Hepatocyte (in vitro differentiated cells): ENCODE measurements around the gene PARVG. TPM values are rescaled to one million over a fixed set of nuclear protein-coding genes. Genes with fewer than 3 reads are reported as not detected.

Source experiments
- DNase-seq: peaks from one replicate; pipeline ENCODE4 v3.0.0-alpha.2; 2016; ENCODE audit warnings: low spot score
- H2AFZ ChIP-seq: fragments of 200-600 bp; sonication (generic); 2 replicates; pipeline ENCODE4 v1.6.0; 2016; ENCODE audit warnings: antibody characterized with exemption, mild to moderate bottlenecking
- H3K27ac ChIP-seq: fragments of 200-600 bp; sonication (generic); 2 replicates; pipeline ENCODE4 v1.5.1; 2016; ENCODE audit warnings: mild to moderate bottlenecking
- H3K27me3 ChIP-seq: fragments of 200-600 bp; sonication (generic); 2 replicates; pipeline ENCODE4 v1.6.1; 2016
- H3K36me3 ChIP-seq: fragments of 200-600 bp; sonication (generic); replicated peaks from 2 replicates; pipeline ENCODE4 v1.5.1; 2016; ENCODE audit warnings: low read depth; ENCODE audit not compliant: insufficient read depth
- H3K4me1 ChIP-seq: fragments of 200-600 bp; sonication (generic); 2 replicates; pipeline ENCODE4 v1.5.1; 2016; ENCODE audit warnings: mild to moderate bottlenecking, moderate library complexity; ENCODE audit not compliant: insufficient read depth
- H3K4me2 ChIP-seq: fragments of 200-600 bp; sonication (generic); 2 replicates; pipeline ENCODE4 v1.6.0; 2016
- H3K4me3 ChIP-seq: fragments of 200-600 bp; sonication (generic); 2 replicates; pipeline ENCODE4 v1.5.1; 2016; ENCODE audit warnings: mild to moderate bottlenecking
- H3K79me2 ChIP-seq: fragments of 200-600 bp; sonication (generic); 2 replicates; pipeline ENCODE4 v1.6.0; 2017; ENCODE audit warnings: mild to moderate bottlenecking
- H3K9me2 ChIP-seq: fragments of 200-600 bp; sonication (generic); replicated peaks from 2 replicates; pipeline ENCODE4 v1.6.0; 2017; ENCODE audit warnings: mild to moderate bottlenecking; ENCODE audit not compliant: insufficient read depth
- H3K9me3 ChIP-seq: fragments of 200-600 bp; sonication (generic); 2 replicates; pipeline ENCODE4 v1.5.1; 2016; ENCODE audit warnings: low read depth, mild to moderate bottlenecking
- H4K20me1 ChIP-seq: fragments of 200-600 bp; sonication (generic); 2 replicates; pipeline ENCODE4 v1.6.0; 2016; ENCODE audit warnings: mild to moderate bottlenecking; ENCODE audit not compliant: insufficient read depth, poor library complexity, severe bottlenecking
- CTCF ChIP-seq: fragments of 200-600 bp; sonication (generic); IDR thresholded peaks from 2 replicates; pipeline ENCODE4 v1.5.1; 2016; ENCODE audit warnings: antibody characterized with exemption, mild to moderate bottlenecking; ENCODE audit not compliant: poor library complexity
- EZH2 ChIP-seq: fragments of 200-600 bp; sonication (generic); IDR thresholded peaks from 2 replicates; pipeline ENCODE4 v1.6.1; 2016; ENCODE audit warnings: antibody characterized with exemption, mild to moderate bottlenecking, borderline replicate concordance
- EZH2phosphoT487 ChIP-seq: fragments of 200-600 bp; sonication (generic); IDR thresholded peaks from one replicate; pipeline ENCODE4 v1.6.1; 2018; ENCODE audit warnings: antibody characterized with exemption, mild to moderate bottlenecking, low read depth, moderate library complexity; ENCODE audit not compliant: unreplicated experiment, severe bottlenecking
- WGBS: methylation state at CpG from one replicate; pipeline ENCODE4 v1.1.6; 2016; ENCODE audit warnings: low lambda C conversion rate; ENCODE audit errors: missing lambda C conversion rate; 5-methylcytosine and 5-hydroxymethylcytosine counted together
- polyA plus RNA-seq: library from polyadenylated mRNA; unstranded; fragments of >200 nt; fragmentation: Nextera tagmentation; extraction: Ambion mirVana; gene quantifications from 2 replicates; pipeline ENCODE4 v1.2.1, GENCODE V29; 2016
- total RNA-seq: library from RNA; depleted of rRNA; stranded (reverse); fragments of >200 nt; gene quantifications from 2 replicates; pipeline ENCODE4 v1.2.3, GENCODE V29; 2014

Gene PARVG
- total and polyA plus RNA-seq, 2 experiments from 2014 or later: 0.77 to 1.00 TPM

DNA sequence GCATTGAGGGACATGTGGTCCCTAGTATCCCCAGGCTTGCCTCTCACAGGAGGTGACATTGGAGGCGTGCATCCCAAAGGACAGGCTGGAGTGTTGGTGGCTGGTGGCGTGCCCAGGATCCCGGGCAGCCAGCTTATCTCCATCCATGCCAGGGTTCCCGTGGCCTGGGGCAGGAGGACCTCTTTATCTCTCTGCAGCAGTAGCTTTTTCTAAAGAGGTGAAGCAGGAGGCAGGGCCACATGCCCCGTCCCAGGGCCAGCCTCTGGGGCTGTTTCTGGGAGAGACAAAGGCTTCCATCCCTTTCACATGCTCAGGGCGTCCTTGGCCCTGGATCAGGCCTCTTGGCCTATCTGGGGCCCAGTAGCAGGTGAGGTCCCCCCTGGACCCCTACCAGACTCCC is 19.7 kb downstream of the PARVG start:
- TF ChIP-seq CTCF (no peak), EZH2phosphoT487 (no peak), EZH2 (no peak)
- H3K4me1 ChIP-seq: peaks cover 11% of the 10 kb centered on the region
- no peak for DNase-seq
- H3K79me2 ChIP-seq: no peaks in the 10 kb centered on the region
- H2AFZ ChIP-seq: no peak overlapping the region
- H3K9me2 ChIP-seq: no peaks in the 10 kb centered on the region
- no peaks in the 10 kb centered on the region for H3K9me3 ChIP-seq
- H3K4me2 ChIP-seq: no peak overlapping the region
- no peak overlapping the region for H3K27ac ChIP-seq
- no peaks in the 10 kb centered on the region for H4K20me1 ChIP-seq
- no peaks in the 10 kb centered on the region for H3K36me3 ChIP-seq
- no peak overlapping the region for H3K4me3 ChIP-seq
- WGBS: 90% methylated on average over 6 of the region's 6 CpGs
- H3K27me3 ChIP-seq: no peaks in the 10 kb centered on the region

DNA sequence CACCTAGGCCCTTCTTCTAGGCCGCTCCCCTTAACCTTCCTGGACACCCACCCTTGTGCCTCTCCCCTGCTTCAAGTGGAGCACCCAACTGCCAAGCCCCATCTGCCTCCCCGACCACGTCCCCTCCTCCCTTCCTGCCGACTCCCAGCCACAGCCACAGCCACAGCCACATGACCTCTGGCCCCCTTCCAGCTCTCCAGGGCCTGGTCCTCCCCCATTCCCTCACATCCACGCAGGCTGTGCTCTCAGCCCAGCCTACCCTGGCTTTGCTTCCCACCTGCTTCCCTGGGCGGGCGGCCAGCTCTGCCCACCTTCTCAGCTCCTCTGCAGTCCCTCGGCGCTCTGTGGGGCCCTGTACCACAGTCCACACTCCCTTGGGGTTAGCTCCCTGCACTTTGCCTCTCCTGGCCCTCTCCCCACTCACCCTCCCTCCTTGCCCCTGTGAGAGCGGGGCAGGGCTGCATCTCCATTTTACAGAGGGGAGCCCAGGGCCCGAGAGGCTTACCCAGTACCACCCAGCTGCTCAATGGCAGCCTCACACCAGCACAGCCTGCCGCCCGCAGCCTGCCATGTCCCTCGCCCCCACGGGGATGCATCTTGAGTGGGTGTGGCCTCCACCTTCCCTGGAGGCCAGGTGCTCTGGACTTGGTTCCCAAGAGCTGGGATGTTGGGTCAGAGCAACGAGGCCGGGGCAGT is 20.3 kb downstream of the PARVG start:
- H3K4me1 ChIP-seq: peaks cover 11% of the 10 kb centered on the region
- no peak overlapping the region for H3K27ac ChIP-seq
- DNase-seq: no peak
- H3K36me3 ChIP-seq: no peaks in the 10 kb centered on the region
- H3K9me3 ChIP-seq: no peaks in the 10 kb centered on the region
- no peak for TF ChIP-seq CTCF
- no peak for TF ChIP-seq EZH2
- TF ChIP-seq EZH2phosphoT487: no peak
- WGBS: 79% methylated on average over 15 of the region's 17 CpGs
- H3K4me2 ChIP-seq: no peak overlapping the region
- H3K9me2 ChIP-seq: no peaks in the 10 kb centered on the region
- H2AFZ ChIP-seq: no peak overlapping the region
- H4K20me1 ChIP-seq: no peaks in the 10 kb centered on the region
- no peaks in the 10 kb centered on the region for H3K27me3 ChIP-seq
- no peaks in the 10 kb centered on the region for H3K79me2 ChIP-seq
- H3K4me3 ChIP-seq: no peak overlapping the region

DNA sequence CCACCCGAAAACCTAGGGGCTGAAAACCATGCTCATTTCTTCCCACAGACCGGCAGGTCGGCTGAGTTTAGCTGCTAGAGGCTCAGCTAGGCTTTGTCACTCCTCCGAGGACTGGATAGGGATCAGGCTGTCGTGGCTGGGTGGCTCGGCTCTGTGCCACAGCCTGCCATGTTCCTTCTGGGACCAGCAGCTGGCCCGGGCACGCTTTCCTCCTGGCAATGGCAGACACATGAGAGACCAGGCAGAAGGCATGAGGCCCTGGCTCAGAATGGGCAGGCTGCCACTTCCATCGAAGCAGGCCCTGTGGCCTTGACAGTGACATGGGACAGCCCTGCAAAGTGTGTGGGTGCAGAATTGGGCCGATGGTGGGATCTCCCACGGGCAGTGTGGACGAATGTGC is 20.9 kb downstream of the PARVG start:
- no peak for DNase-seq
- peak overlapping the region; percentile 20 for H3K4me2 ChIP-seq
- H3K36me3 ChIP-seq: no peaks in the 10 kb centered on the region
- H4K20me1 ChIP-seq: no peaks in the 10 kb centered on the region
- H3K4me1 ChIP-seq: peaks cover 11% of the 10 kb centered on the region
- H2AFZ ChIP-seq: no peak overlapping the region
- H3K4me3 ChIP-seq: no peak overlapping the region
- no peaks in the 10 kb centered on the region for H3K9me3 ChIP-seq
- WGBS: 86% methylated on average over 12 of the region's 12 CpGs
- H3K27ac ChIP-seq: peak overlapping the region; percentile 74
- H3K79me2 ChIP-seq: no peaks in the 10 kb centered on the region
- H3K27me3 ChIP-seq: no peaks in the 10 kb centered on the region
- no peaks in the 10 kb centered on the region for H3K9me2 ChIP-seq
- TF ChIP-seq EZH2: no peak
- TF ChIP-seq EZH2phosphoT487: no peak
- TF ChIP-seq CTCF: no peak
